Astrocyte (in vitro differentiated cells and primary cell): ENCODE results near the gene DENND5B.

ENCODE experiments used
- CTCF ChIP-seq: IDR thresholded peaks from 2 replicates; pipeline ENCODE4 v1.5.1; 2011; ENCODE audit warnings: low read depth, mild to moderate bottlenecking, inconsistent platforms, low read length, moderate library complexity; ENCODE audit not compliant: insufficient read depth
- EZH2 ChIP-seq: IDR thresholded peaks from 2 replicates; pipeline ENCODE4 v1.6.1; 2012; ENCODE audit warnings: mild to moderate bottlenecking, low read length, inconsistent platforms; ENCODE audit not compliant: insufficient read depth

GRCh38 chr12:31387466-31387865 is 203.5 kb downstream of the DENND5B start:
- TF ChIP-seq CTCF, result no peak
- TF ChIP-seq EZH2, result no peak
